Fibroblast of gingiva (primary cell): ENCODE measurements around the gene COPB2.

Experiments used
- DNase-seq: peaks from one replicate; pipeline ENCODE4 v3.0.0-alpha.2; 2011; ENCODE audit warnings: low read depth

Gene COPB2

GRCh38 chr3:139307601-139308555 is 81.6 kb downstream of the COPB2 start:
- DNase-seq, result no peak
